Fibroblast of lung (primary cell): Measurements from ENCODE around the gene ANAPC2.

Source experiments
- CTCF ChIP-seq, 2 donors: IDR thresholded peaks in 1 of 2; conservative IDR thresholded peaks in 1 of 2; 1 replicate in 1 of 2; 2 replicates in 1 of 2; pipeline ENCODE4 v1.5.1; 2011 to 2012; ENCODE audit warnings: low read length in 2 of 2, control low read depth in 1 of 2, inconsistent platforms in 1 of 2, low read depth in 1 of 2, mild to moderate bottlenecking in 1 of 2
- EZH2 ChIP-seq: IDR thresholded peaks from 2 replicates; pipeline ENCODE4 v1.5.1; 2012; ENCODE audit warnings: low read length, control low read depth, mild to moderate bottlenecking; ENCODE audit errors: missing control alignments

GRCh38 chr9:137139468-137140150 lies 48.8 kb downstream of the ANAPC2 start:
- TF ChIP-seq CTCF (conservative IDR thresholded peaks at IDR 0.05 in 1 of 2, IDR thresholded peaks at IDR 0.05 in 1 of 2; ENCODE audit: low read depth in 1 of 2, low read length in 2 of 2) (no peak), EZH2 (no peak)
